ACC112 (cell line): Measurements from ENCODE around the gene ACMSD.

Experiments
- H2AFZ ChIP-seq: fragments of 200-600 bp; sonication (generic); one replicate; pipeline ENCODE4 v1.6.0; 2017; ENCODE audit warnings: antibody characterized with exemption, low read length; ENCODE audit not compliant: unreplicated experiment
- H3K27ac ChIP-seq: fragments of 200-600 bp; sonication (generic); 2 replicates; pipeline ENCODE4 v1.5.1; 2014; ENCODE audit warnings: low read depth, mild to moderate bottlenecking, antibody characterized with exemption, low read length, moderate library complexity
- H3K27me3 ChIP-seq: fragments of 200-600 bp; sonication (generic); 2 replicates; pipeline ENCODE4 v1.6.1; 2014; ENCODE audit warnings: mild to moderate bottlenecking, antibody characterized with exemption, low read length, moderate library complexity, mixed read lengths; ENCODE audit not compliant: insufficient read depth
- H3K36me3 ChIP-seq: fragments of 200-600 bp; sonication (generic); 2 replicates; pipeline ENCODE4 v1.6.1; 2016; ENCODE audit warnings: mild to moderate bottlenecking, antibody characterized with exemption, low read length, moderate library complexity, mixed read lengths; ENCODE audit not compliant: insufficient read depth
- H3K4me1 ChIP-seq: fragments of 200-600 bp; sonication (generic); one replicate; pipeline ENCODE4 v1.6.1; 2016; ENCODE audit warnings: low read length, mixed read lengths; ENCODE audit not compliant: insufficient read depth, unreplicated experiment, control insufficient read depth
- H3K4me3 ChIP-seq: fragments of 200-600 bp; sonication (generic); 2 replicates; pipeline ENCODE4 v1.5.1; 2014; ENCODE audit warnings: mild to moderate bottlenecking, low read depth, low read length
- H3K79me2 ChIP-seq: fragments of 200-600 bp; sonication (generic); one replicate; pipeline ENCODE4 v1.6.0; 2016; ENCODE audit warnings: low read length; ENCODE audit not compliant: control insufficient read depth, unreplicated experiment, insufficient read depth

The ACMSD gene

GRCh38 chr2:134919341-134920210 is 81.2 kb downstream of the ACMSD start:
- Histone ChIP-seq H3K27me3 (no peaks in the 10 kb centered on the region), H3K79me2 (peaks cover 57% of the 10 kb centered on the region), H3K27ac (peak overlapping the region; percentile 89), H2AFZ (peak overlapping the region; percentile 59), H3K36me3 (peaks cover 5% of the 10 kb centered on the region; the same call in 1 of the 2 replicates), H3K4me1 (peaks cover 27% of the 10 kb centered on the region), H3K4me3 (peak overlapping the region; percentile 90)

GRCh38 chr2:134924912-134925311 is 86.5 kb downstream of the ACMSD start:
- Histone ChIP-seq H3K4me1 (peaks cover 47% of the 10 kb centered on the region), H3K79me2 (peaks cover 95% of the 10 kb centered on the region), H3K27ac (no peak overlapping the region), H3K27me3 (no peaks in the 10 kb centered on the region), H3K4me3 (no peak overlapping the region), H3K36me3 (peaks cover 12% of the 10 kb centered on the region), H2AFZ (no peak overlapping the region)

- Histone ChIP-seq H3K4me1 (peaks cover 43% of the 10 kb centered on the region), H3K27me3 (no peaks in the 10 kb centered on the region), H3K79me2 (peaks cover 94% of the 10 kb centered on the region), H3K36me3 (peaks cover 12% of the 10 kb centered on the region), H3K27ac (peak overlapping the region; percentile 20), H2AFZ (no peak overlapping the region), H3K4me3 (peak overlapping the region; percentile 27; the same call in 1 of the 2 replicates)
These were observed 88.0 kb downstream of the ACMSD start for GRCh38 chr2:134926231-134926931.

GRCh38 chr2:134927195-134927594 is 88.8 kb downstream of the ACMSD start:
- Histone ChIP-seq H3K27ac (peak overlapping the region; percentile 20), H3K27me3 (no peaks in the 10 kb centered on the region), H2AFZ (no peak overlapping the region), H3K79me2 (peaks cover 94% of the 10 kb centered on the region), H3K36me3 (peaks cover 12% of the 10 kb centered on the region), H3K4me1 (peaks cover 35% of the 10 kb centered on the region), H3K4me3 (no peak overlapping the region)

- no peak overlapping the region for H3K27ac ChIP-seq
- H2AFZ ChIP-seq = no peak overlapping the region
- peaks cover 9% of the 10 kb centered on the region for H3K36me3 ChIP-seq
- no peak overlapping the region for H3K4me3 ChIP-seq
- H3K27me3 ChIP-seq = no peaks in the 10 kb centered on the region
- H3K79me2 ChIP-seq = peaks cover 94% of the 10 kb centered on the region
- H3K4me1 ChIP-seq = peaks cover 16% of the 10 kb centered on the region
These were observed 94.6 kb downstream of the ACMSD start for GRCh38 chr2:134932864-134933526.

- Histone ChIP-seq H2AFZ (no peak overlapping the region), H3K4me1 (peaks cover 16% of the 10 kb centered on the region), H3K79me2 (peaks cover 91% of the 10 kb centered on the region), H3K4me3 (no peak overlapping the region), H3K27ac (no peak overlapping the region), H3K27me3 (no peaks in the 10 kb centered on the region), H3K36me3 (peaks cover 14% of the 10 kb centered on the region)
These were observed 95.3 kb downstream of the ACMSD start for GRCh38 chr2:134933732-134934131.

- Histone ChIP-seq H2AFZ (no peak overlapping the region), H3K79me2 (peaks cover 87% of the 10 kb centered on the region), H3K27me3 (no peaks in the 10 kb centered on the region), H3K4me1 (peaks cover 16% of the 10 kb centered on the region), H3K27ac (peak overlapping the region; percentile 25), H3K36me3 (peaks cover 18% of the 10 kb centered on the region), H3K4me3 (peak overlapping the region; percentile 17; the same call in 1 of the 2 replicates)
These were observed 95.7 kb downstream of the ACMSD start for GRCh38 chr2:134934150-134934549.

GRCh38 chr2:134934641-134935040 is 96.2 kb downstream of the ACMSD start:
- Histone ChIP-seq H3K79me2 (peaks cover 87% of the 10 kb centered on the region), H2AFZ (no peak overlapping the region), H3K4me1 (peaks cover 16% of the 10 kb centered on the region), H3K4me3 (peak overlapping the region; percentile 17; the same call in 1 of the 2 replicates), H3K27ac (peak overlapping the region; percentile 25), H3K36me3 (peaks cover 20% of the 10 kb centered on the region), H3K27me3 (no peaks in the 10 kb centered on the region)

- peaks cover 77% of the 10 kb centered on the region for H3K79me2 ChIP-seq
- no peak overlapping the region for H3K4me3 ChIP-seq
- no peaks in the 10 kb centered on the region for H3K27me3 ChIP-seq
- no peak overlapping the region for H2AFZ ChIP-seq
- H3K4me1 ChIP-seq = peaks cover 16% of the 10 kb centered on the region
- H3K27ac ChIP-seq = no peak overlapping the region
- peaks cover 34% of the 10 kb centered on the region for H3K36me3 ChIP-seq
These were observed 98.3 kb downstream of the ACMSD start for GRCh38 chr2:134936691-134937090.

GRCh38 chr2:134943540-134943939 is 105.1 kb downstream of the ACMSD start:
- no peak overlapping the region for H3K4me3 ChIP-seq
- H3K4me1 ChIP-seq = no peaks in the 10 kb centered on the region
- H3K27ac ChIP-seq = no peak overlapping the region
- H2AFZ ChIP-seq = no peak overlapping the region
- no peaks in the 10 kb centered on the region for H3K27me3 ChIP-seq
- peaks cover 49% of the 10 kb centered on the region for H3K36me3 ChIP-seq
- peaks cover 19% of the 10 kb centered on the region for H3K79me2 ChIP-seq
